Hair follicle dermal papilla cell (primary cell): ENCODE results near the gene TMEM270. TPM values are rescaled to one million over a fixed set of nuclear protein-coding genes. Genes with fewer than 3 reads are reported as not detected.

Experiments
- total RNA-seq: library from RNA; depleted of rRNA; stranded (reverse); fragments of >200 nt; gene quantifications from 2 replicates; pipeline ENCODE4 v1.2.3, GENCODE V29; 2012

TMEM270 gene, protein sequence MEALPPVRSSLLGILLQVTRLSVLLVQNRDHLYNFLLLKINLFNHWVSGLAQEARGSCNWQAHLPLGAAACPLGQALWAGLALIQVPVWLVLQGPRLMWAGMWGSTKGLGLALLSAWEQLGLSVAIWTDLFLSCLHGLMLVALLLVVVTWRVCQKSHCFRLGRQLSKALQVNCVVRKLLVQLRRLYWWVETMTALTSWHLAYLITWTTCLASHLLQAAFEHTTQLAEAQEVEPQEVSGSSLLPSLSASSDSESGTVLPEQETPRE
- not detected in 2 replicates for total RNA-seq

GRCh38 chr7:73860859-73861258, at the start of gene TMEM270:
TMEM270 (plus strand) TSS chr7:73861159; CDS start chr7:73861195, 36 bp downstream.

GRCh38 chr7:73830681-73831583, 30.0 kb upstream of the TMEM270 start, which contains the start of gene CLDN4:
CLDN4 (plus strand) TSS chr7:73830996; CDS start chr7:73831202, 206 bp downstream.

DNA sequence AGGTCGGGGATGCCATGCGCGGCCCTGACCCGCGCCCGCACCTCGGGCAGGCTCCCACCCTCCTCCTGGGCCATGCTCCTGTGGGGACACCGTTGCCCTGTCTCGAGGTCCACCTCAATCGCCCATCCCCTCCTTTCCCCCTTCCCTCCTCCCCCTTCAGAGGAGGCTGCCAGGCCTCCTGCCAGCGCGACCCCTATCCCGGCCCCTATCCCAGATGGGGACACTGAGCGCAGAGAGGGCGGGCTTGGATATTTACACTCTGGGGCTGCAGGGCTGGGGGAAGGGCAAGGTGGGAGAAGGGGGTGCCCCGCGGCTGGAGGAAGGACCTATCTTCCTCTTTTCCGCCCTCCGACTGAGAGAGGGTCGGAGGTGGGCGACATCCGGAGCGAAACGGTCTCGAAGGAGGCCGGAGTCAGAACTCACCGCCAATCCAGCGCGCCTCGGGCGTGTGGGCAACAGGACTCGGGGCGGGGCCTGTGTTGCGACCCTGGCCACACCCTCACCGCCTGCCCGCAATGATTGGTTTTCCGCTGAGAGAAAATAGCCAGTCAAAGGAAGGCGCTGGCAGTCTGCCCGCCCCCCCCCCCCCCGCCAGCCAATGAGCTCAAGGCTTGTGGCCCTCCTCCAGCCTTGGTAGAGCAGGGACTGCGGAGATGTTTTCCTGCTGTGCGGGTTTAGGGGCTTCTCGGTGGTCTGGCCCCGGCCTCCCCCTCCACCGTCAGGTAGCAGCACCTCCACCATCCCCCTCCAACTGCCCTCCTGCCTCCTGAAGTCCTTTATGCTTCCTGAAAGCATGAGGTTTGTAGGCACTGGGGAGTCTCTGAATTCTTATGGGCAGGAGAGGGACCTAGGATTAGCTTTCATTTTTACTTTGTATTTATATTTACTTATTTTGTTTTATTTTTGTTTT, 18.6 kb upstream of the TMEM270 start, which contains the start of gene METTL27:
TSS of gene METTL27 (minus strand) at position 450 of the 910 bp plus-strand sequence. CDS start at position 74, 376 bp downstream.

Other genes starting within 250 kb of the TMEM270 start
- not detected in 2 replicates for gene MLXIPL, start 236.6 kb upstream of the TMEM270 start, total RNA-seq
- gene VPS37D, start 193.3 kb upstream of the TMEM270 start, total RNA-seq, result 3.6 and 6.2 TPM in 2 replicates
- 4.2 and 5.5 TPM in 2 replicates for gene DNAJC30, start 177.7 kb upstream of the TMEM270 start, total RNA-seq
- 32.0 and 37.5 TPM in 2 replicates for gene BUD23, start 177.6 kb upstream of the TMEM270 start, total RNA-seq
- gene STX1A, start 141.5 kb upstream of the TMEM270 start, total RNA-seq, result 11.4 and 15.8 TPM in 2 replicates
- gene ABHD11, start 122.4 kb upstream of the TMEM270 start, total RNA-seq, result 5.2 and 10.1 TPM in 2 replicates
- not detected in 2 replicates for gene CLDN3, start 90.9 kb upstream of the TMEM270 start, total RNA-seq
- 0.16 and 0.24 TPM in 2 replicates for gene CLDN4, start 30.2 kb upstream of the TMEM270 start, total RNA-seq
- 9.0 and 9.4 TPM in 2 replicates for gene METTL27, start 18.6 kb upstream of the TMEM270 start, total RNA-seq
- 36.6 and 38.0 TPM in 2 replicates for gene ELN, start 167.0 kb downstream of the TMEM270 start, total RNA-seq
- gene LIMK1, start 222.6 kb downstream of the TMEM270 start, total RNA-seq, result 47.1 and 51.2 TPM in 2 replicates